HUES48 (cell line): ENCODE data around the gene MYH13.

Experiments used
- H3K27ac ChIP-seq: one replicate; pipeline ENCODE4 v1.7.0; 2013; ENCODE audit warnings: low read depth, low read length, inconsistent platforms
- H3K27me3 ChIP-seq: 2 replicates; pipeline ENCODE4 v1.6.1; 2013; ENCODE audit warnings: mild to moderate bottlenecking, low read length; ENCODE audit not compliant: control insufficient read depth, insufficient read depth
- H3K36me3 ChIP-seq: 2 replicates; pipeline ENCODE4 v1.6.1; 2013; ENCODE audit warnings: low read length; ENCODE audit not compliant: control insufficient read depth, insufficient read depth
- H3K4me1 ChIP-seq: 2 replicates; pipeline ENCODE4 v1.6.1; 2013; ENCODE audit warnings: mild to moderate bottlenecking, low read length; ENCODE audit not compliant: control insufficient read depth, insufficient read depth
- H3K4me3 ChIP-seq: 2 replicates; pipeline ENCODE4 v1.5.1; 2013; ENCODE audit warnings: mild to moderate bottlenecking, low read depth, low read length
- H3K9ac ChIP-seq: 2 replicates; pipeline ENCODE4 v1.6.1; 2013; ENCODE audit warnings: mild to moderate bottlenecking, low read depth, low read length, moderate library complexity
- H3K9me3 ChIP-seq: 2 replicates; pipeline ENCODE4 v1.6.1; 2013; ENCODE audit warnings: low read length; ENCODE audit not compliant: control insufficient read depth, insufficient read depth

Gene MYH13

GRCh38 chr17:10372906-10373305 lies at the start of gene MYH13:
Gene MYH13, minus strand, starts transcription at chr17:10373006. Its CDS starts 8,476 bp downstream, at chr17:10364530.
- Histone ChIP-seq H3K4me3 (no peak within 1 kb of the TSS), H3K27ac (no peak within 1 kb of the TSS), H3K4me1 (no peaks in the 10 kb centered on the region), H3K27me3 (no peaks in the 10 kb centered on the region), H3K9me3 (no peaks in the 10 kb centered on the region), H3K9ac (no peak within 1 kb of the TSS), H3K36me3 (no peaks in the 10 kb centered on the region)

- no peak within 1 kb of the TSS for H3K9ac ChIP-seq
- no peak within 1 kb of the TSS for H3K4me3 ChIP-seq
- H3K27ac ChIP-seq: no peak within 1 kb of the TSS
- no peaks in the 10 kb centered on the region for H3K36me3 ChIP-seq
- H3K9me3 ChIP-seq: no peaks in the 10 kb centered on the region
- H3K4me1 ChIP-seq: peaks cover 22% of the 10 kb centered on the region
- no peaks in the 10 kb centered on the region for H3K27me3 ChIP-seq
These were observed 49.2 kb upstream of the MYH13 start, which contains the start of gene MYH8 for GRCh38 chr17:10421900-10422542. Gene MYH8, minus strand, starts transcription at chr17:10421950. Its CDS starts 1,723 bp downstream, at chr17:10420227.

DNA sequence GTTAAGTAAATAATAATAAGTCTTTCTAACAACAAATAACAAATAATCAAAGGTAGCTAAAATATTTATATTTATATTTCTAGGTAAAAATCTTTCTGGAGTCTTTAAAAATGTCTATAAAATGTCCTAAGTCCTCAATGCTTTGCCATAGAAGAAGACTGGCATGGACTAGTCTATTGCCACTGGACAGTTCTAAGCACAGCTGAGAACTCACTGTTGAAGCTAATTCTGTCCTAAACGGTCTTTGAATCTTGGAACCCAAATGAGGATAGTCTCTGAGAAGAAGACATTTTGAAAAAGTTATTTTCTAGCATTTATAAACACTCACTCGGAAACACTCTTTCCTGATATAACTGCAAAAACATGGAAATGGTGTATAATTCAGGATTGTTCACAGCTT lies 48.4 kb upstream of the MYH13 start:
- Histone ChIP-seq H3K27me3 (no peaks in the 10 kb centered on the region), H3K9ac (no peak overlapping the region), H3K4me3 (no peak overlapping the region), H3K27ac (no peak overlapping the region), H3K36me3 (no peaks in the 10 kb centered on the region), H3K9me3 (no peaks in the 10 kb centered on the region), H3K4me1 (peaks cover 22% of the 10 kb centered on the region)

GRCh38 chr17:10420811-10421210 lies 48.0 kb upstream of the MYH13 start:
- Histone ChIP-seq H3K9me3 (no peaks in the 10 kb centered on the region), H3K27me3 (no peaks in the 10 kb centered on the region), H3K4me3 (no peak overlapping the region), H3K36me3 (no peaks in the 10 kb centered on the region), H3K9ac (no peak overlapping the region), H3K27ac (no peak overlapping the region), H3K4me1 (peaks cover 26% of the 10 kb centered on the region)

DNA sequence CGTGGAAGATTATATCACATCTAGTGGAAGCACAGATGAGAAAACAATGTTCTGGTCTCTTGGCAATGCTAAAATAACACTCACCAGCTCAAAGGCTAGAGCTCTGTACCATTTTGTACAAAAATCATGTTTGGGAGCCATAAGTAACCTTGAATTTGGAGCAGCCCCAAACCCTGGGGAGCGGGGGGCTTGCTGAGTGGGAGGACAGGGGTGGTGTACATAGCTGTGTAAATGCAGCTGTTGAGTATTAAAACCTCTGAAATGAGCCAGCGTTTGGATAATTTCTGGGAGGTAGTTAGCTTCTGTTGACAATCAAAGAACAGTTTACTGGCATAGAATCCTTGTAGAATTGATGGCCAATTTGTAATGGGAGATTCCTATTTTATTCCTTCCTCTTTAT lies 44.6 kb upstream of the MYH13 start:
- no peak overlapping the region for H3K9ac ChIP-seq
- no peaks in the 10 kb centered on the region for H3K9me3 ChIP-seq
- H3K27ac ChIP-seq: no peak overlapping the region
- H3K4me1 ChIP-seq: peaks cover 27% of the 10 kb centered on the region
- H3K36me3 ChIP-seq: no peaks in the 10 kb centered on the region
- no peaks in the 10 kb centered on the region for H3K27me3 ChIP-seq
- no peak overlapping the region for H3K4me3 ChIP-seq

DNA sequence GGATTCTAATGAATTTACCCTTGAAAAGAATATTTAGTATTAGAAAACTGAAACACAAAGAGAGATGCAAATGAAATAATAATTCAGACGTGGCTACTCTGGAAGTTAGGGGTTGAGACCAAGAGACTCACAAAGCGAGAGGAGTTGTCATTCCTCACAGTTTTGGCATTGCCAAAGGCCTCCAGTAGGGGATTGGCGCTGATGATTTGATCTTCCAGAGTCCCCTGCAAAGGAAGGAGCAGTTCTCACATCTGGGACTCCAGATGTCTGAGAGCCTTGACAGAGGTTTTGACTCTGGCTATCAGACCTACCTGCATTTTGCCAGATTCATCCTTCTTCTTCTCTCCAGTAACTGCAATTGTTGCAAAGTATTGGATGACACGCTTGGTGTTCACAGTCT lies 42.4 kb upstream of the MYH13 start:
- no peaks in the 10 kb centered on the region for H3K9me3 ChIP-seq
- no peak overlapping the region for H3K9ac ChIP-seq
- H3K4me1 ChIP-seq: peaks cover 26% of the 10 kb centered on the region
- H3K27ac ChIP-seq: no peak overlapping the region
- H3K4me3 ChIP-seq: no peak overlapping the region
- no peaks in the 10 kb centered on the region for H3K27me3 ChIP-seq
- H3K36me3 ChIP-seq: no peaks in the 10 kb centered on the region

DNA sequence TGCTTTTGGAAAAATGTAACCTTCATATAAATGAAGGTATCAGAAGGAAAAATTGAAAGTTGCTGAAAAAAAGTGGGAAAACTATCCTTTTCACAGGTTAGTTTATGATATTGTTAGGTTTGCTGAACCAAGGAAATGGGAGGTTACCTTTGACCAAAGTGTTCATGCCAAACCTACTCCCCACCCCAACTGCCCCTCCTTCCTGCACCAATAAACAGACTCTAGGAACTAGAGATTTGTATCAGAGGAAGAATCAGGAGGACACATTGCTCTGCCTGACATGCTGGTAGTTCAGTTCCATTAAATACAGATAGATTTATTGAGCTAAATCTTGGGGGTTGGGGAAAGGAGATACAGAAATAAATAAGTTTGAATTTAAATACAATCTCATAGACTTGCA lies 30.8 kb upstream of the MYH13 start:
- Histone ChIP-seq H3K27ac (no peak overlapping the region), H3K4me3 (no peak overlapping the region), H3K9me3 (no peaks in the 10 kb centered on the region), H3K9ac (no peak overlapping the region), H3K4me1 (no peaks in the 10 kb centered on the region), H3K36me3 (no peaks in the 10 kb centered on the region), H3K27me3 (no peaks in the 10 kb centered on the region)

GRCh38 chr17:10398352-10398751 lies 25.5 kb upstream of the MYH13 start:
- H3K27me3 ChIP-seq: no peaks in the 10 kb centered on the region
- no peak overlapping the region for H3K4me3 ChIP-seq
- H3K36me3 ChIP-seq: no peaks in the 10 kb centered on the region
- H3K9me3 ChIP-seq: no peaks in the 10 kb centered on the region
- H3K27ac ChIP-seq: no peak overlapping the region
- H3K9ac ChIP-seq: no peak overlapping the region
- H3K4me1 ChIP-seq: no peaks in the 10 kb centered on the region

DNA sequence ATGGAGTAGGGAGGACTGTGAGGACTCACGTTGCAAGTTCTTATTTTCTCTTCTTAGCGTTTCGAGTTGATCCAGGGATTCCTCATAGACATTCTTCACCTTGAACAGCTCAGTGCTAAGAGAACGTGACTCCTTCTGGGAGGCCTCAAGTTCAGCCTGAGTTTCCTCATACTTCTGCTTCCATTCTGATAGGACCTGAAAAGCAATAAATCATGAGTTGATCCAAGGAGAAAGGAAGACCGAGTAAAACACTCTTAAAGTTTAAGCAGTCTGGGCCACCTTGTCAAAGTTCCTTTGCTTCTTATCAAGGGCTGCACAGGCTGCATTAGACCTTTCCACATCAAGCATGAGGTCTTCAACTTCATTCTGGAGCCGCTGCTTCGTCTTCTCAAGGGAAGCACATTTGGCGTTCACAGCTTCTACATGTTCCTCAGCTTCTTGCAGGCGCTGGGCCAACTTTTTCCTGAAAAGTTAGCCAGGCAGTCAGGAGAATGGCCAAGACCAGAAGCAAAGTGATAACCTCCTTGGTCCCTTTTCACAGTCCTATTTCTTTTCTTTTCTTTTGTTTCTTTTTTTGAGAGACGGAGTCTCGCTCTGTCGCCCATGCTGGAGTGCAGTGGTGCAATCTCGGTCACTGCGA lies 23.8 kb upstream of the MYH13 start:
- H3K4me3 ChIP-seq: no peak overlapping the region
- H3K9ac ChIP-seq: no peak overlapping the region
- no peaks in the 10 kb centered on the region for H3K36me3 ChIP-seq
- no peaks in the 10 kb centered on the region for H3K27me3 ChIP-seq
- H3K9me3 ChIP-seq: no peaks in the 10 kb centered on the region
- H3K4me1 ChIP-seq: no peaks in the 10 kb centered on the region
- no peak overlapping the region for H3K27ac ChIP-seq

DNA sequence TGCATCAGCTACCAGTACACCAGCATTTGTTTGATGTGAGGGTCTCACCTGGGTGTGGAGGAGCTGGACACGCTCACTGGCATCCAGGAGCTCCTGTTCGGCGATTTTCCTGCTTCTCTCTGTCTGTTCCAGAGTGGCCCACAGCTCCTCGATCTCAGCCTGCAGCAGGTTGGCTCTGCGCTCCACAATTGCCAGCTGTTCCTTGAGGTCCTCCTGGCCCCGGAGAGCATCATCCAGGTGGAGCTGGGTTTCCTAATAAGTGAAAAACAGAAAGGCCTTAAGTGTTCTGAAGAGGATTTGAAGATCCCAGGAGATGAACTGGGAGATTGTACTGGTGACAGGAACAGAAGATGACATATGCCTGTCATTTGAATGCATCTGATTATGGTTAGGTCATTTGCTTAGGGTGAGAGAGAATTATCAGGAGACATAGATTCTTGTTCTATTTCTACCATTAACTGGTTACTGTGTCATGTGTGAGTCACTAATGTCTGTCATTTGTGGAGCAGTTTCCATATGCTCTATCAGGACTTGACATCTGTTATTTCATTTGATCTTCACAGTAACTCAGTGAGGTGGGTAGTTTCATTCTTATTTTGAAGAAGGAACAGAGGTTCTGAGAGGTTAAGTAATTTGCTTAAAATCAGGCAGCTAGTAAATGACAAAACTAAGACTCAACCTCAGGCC lies 21.5 kb upstream of the MYH13 start:
- Histone ChIP-seq H3K36me3 (no peaks in the 10 kb centered on the region), H3K9me3 (no peaks in the 10 kb centered on the region), H3K27ac (no peak overlapping the region), H3K4me3 (no peak overlapping the region), H3K9ac (no peak overlapping the region), H3K27me3 (no peaks in the 10 kb centered on the region), H3K4me1 (no peaks in the 10 kb centered on the region)

GRCh38 chr17:10392880-10393279 lies 20.1 kb upstream of the MYH13 start:
- Histone ChIP-seq H3K4me1 (no peaks in the 10 kb centered on the region), H3K9me3 (no peaks in the 10 kb centered on the region), H3K27ac (no peak overlapping the region), H3K9ac (no peak overlapping the region), H3K27me3 (no peaks in the 10 kb centered on the region), H3K36me3 (no peaks in the 10 kb centered on the region), H3K4me3 (no peak overlapping the region)
